Tibial nerve (tissue), 4 donors: ENCODE measurements around the gene PPY. TPM values are rescaled to one million over a fixed set of nuclear protein-coding genes. Genes with fewer than 3 reads are reported as not detected.

Experiments
- DNase-seq, 2 donors: peaks; one replicate each; pipeline ENCODE4 v3.0.0-alpha.2; 2019; ENCODE audit warnings: low spot score in 2 of 2
- H3K27ac ChIP-seq, 4 donors: fragments of 200-600 bp; sonication (generic) in 3 of 4; one replicate each; pipeline ENCODE4 v1.5.1; 2017 to 2019; ENCODE audit warnings: mild to moderate bottlenecking in 1 of 4
- H3K27me3 ChIP-seq, 2 donors: fragments of 200-600 bp; sonication (generic) in 1 of 2; one replicate each; pipeline versions ENCODE4 v1.5.1 to v1.6.0; 2017 to 2019
- H3K36me3 ChIP-seq, 3 donors: fragments of 200-600 bp; sonication (generic); one replicate each; pipeline ENCODE4 v1.5.1; 2018 to 2019
- H3K4me1 ChIP-seq, 4 donors: fragments of 200-600 bp; sonication (generic) in 3 of 4; one replicate each; pipeline ENCODE4 v1.5.1; 2017 to 2019
- H3K4me3 ChIP-seq, 4 donors: fragments of 200-600 bp; sonication (generic) in 3 of 4; one replicate each; pipeline ENCODE4 v1.5.1; 2017 to 2019; ENCODE audit warnings: mild to moderate bottlenecking in 1 of 4, moderate library complexity in 1 of 4
- H3K9me3 ChIP-seq, 4 donors: fragments of 200-600 bp; sonication (generic) in 3 of 4; one replicate each; pipeline ENCODE4 v1.5.1; 2017 to 2019
- EP300 ChIP-seq, 2 donors: sonication (generic); formaldehyde crosslinking; IDR thresholded peaks; one replicate each; pipeline ENCODE4 v1.6.1; 2017; ENCODE audit warnings: antibody characterized with exemption in 2 of 2, mild to moderate bottlenecking in 1 of 2
- POLR2A ChIP-seq, 2 donors: fragments of 450-650 bp; IDR thresholded peaks; one replicate each; pipeline ENCODE4 v1.6.1; 2017; ENCODE audit warnings: antibody characterized with exemption in 2 of 2, mild to moderate bottlenecking in 2 of 2, moderate library complexity in 2 of 2
- WGBS, 2 donors: methylation state at CpG; one replicate each; pipeline ENCODE4 v1.1.5; 2018; 5-methylcytosine and 5-hydroxymethylcytosine counted together
- total RNA-seq, 4 donors: library from RNA; depleted of rRNA; stranded (reverse); fragments of >200 nt; gene quantifications; one replicate each; pipeline ENCODE4 v1.1.0, GENCODE V29; 2016
- TF ChIP-seq, protein P1 (sequence below), 5 experiments: fragments of 200-600 bp in 3 of 5; fragments of 450-650 bp in 2 of 5; sonication (generic) in 3 of 5; IDR thresholded peaks; one replicate each; pipeline ENCODE4 v1.5.1; 2016 to 2019; ENCODE audit warnings: antibody characterized with exemption in 5 of 5, mild to moderate bottlenecking in 3 of 5, moderate library complexity in 2 of 5

The PPY gene, protein sequence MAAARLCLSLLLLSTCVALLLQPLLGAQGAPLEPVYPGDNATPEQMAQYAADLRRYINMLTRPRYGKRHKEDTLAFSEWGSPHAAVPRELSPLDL
- not detected for total RNA-seq

DNA sequence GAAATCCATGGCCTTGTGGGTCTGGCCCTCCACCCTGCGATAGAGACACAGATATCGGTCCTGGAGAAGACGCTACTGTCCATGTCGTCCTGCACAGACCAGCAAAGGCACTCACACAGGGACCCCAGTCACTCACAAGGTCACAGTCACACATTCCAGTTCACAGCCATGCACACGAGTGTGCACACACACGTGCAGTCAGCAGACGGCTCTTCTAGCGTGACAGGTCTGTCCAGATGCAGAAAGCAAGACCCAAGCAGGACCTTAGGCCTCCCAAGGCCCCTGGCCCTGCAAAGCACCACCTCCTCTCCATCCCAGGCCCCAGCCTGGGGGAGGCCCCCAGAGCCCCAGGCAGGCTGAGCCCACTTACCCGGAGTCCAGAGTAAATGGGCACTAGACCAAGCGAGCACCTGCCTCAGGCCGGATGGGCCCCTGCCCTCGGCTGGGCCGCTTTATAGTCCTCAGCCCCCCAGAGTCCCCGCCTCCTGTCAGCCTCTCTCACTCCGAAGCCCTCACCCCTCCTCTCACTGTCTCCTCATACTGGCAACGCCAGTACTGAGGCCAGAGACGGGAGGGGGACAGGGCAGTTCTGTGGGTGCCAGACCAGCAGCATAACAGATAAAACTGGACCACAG lies at the start of gene PPY:
Gene PPY (minus strand): TSS at position 426 of the 635 bp plus-strand sequence. CDS start 822 bp downstream, outside the sequence.
- no peak for DNase-seq
- Histone ChIP-seq H3K4me1 (peaks cover 0 to 8% (median 3%) of the 10 kb centered on the region in 4 donors), H3K9me3 (no peaks in the 10 kb centered on the region), H3K27me3 (peaks cover 0 to 31% of the 10 kb centered on the region in 2 donors), H3K27ac (no peak within 1 kb of the TSS), H3K4me3 (no peak within 1 kb of the TSS), H3K36me3 (no peaks in the 10 kb centered on the region)
- WGBS, 2 donors = 78 to 82% methylated on average over 17 of the region's 17 CpGs
- no peak for TF ChIP-seq EP300 (IDR thresholded peaks at IDR 0.05)
- no peak for TF ChIP-seq POLR2A (IDR thresholded peaks at IDR 0.05)
- TF ChIP-seq, protein P1, sequence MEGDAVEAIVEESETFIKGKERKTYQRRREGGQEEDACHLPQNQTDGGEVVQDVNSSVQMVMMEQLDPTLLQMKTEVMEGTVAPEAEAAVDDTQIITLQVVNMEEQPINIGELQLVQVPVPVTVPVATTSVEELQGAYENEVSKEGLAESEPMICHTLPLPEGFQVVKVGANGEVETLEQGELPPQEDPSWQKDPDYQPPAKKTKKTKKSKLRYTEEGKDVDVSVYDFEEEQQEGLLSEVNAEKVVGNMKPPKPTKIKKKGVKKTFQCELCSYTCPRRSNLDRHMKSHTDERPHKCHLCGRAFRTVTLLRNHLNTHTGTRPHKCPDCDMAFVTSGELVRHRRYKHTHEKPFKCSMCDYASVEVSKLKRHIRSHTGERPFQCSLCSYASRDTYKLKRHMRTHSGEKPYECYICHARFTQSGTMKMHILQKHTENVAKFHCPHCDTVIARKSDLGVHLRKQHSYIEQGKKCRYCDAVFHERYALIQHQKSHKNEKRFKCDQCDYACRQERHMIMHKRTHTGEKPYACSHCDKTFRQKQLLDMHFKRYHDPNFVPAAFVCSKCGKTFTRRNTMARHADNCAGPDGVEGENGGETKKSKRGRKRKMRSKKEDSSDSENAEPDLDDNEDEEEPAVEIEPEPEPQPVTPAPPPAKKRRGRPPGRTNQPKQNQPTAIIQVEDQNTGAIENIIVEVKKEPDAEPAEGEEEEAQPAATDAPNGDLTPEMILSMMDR (IDR thresholded peaks at IDR 0.05) = no peak

DNA sequence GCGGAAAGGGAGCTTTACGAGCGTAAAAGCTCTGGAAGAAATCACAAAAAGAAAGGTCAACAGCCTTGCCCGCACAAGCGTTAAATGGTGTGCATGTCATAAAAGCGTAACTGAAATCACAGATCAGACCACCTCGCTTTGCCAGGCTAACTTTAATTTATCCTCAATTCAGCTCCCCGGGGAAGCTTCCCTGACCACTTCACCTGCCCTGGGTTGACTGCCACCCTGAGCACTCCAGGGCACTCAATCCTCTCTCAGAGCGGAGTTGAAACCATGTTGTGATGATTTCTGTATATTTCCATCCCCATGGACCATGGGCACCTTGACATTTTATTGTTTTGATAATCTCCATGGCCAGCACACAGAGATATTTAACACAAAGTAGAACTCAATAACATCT lies 46.0 kb upstream of the PPY start:
- Histone ChIP-seq H3K4me3 (no peak overlapping the region), H3K27ac (no peak overlapping the region), H3K36me3 (no peaks in the 10 kb centered on the region), H3K4me1 (peaks cover 0 to 11% (median 5%) of the 10 kb centered on the region in 4 donors), H3K27me3 (peaks cover 0 to 67% of the 10 kb centered on the region in 2 donors), H3K9me3 (no peaks in the 10 kb centered on the region)
- no peak for DNase-seq
- TF ChIP-seq POLR2A (IDR thresholded peaks at IDR 0.05) (no peak), EP300 (IDR thresholded peaks at IDR 0.05) (no peak)
- TF ChIP-seq, protein P1 (IDR thresholded peaks at IDR 0.05) = no peak
- WGBS, 2 donors = 45 to 49% methylated on average over 9 of the region's 9 CpGs

GRCh38 chr17:43987131-43988021 lies 45.1 kb upstream of the PPY start:
- peaks cover 0 to 13% (median 5%) of the 10 kb centered on the region in 4 donors for H3K4me1 ChIP-seq
- H3K4me3 ChIP-seq = no peak overlapping the region
- peaks cover 0 to 76% of the 10 kb centered on the region in 2 donors for H3K27me3 ChIP-seq
- TF ChIP-seq EP300 (IDR thresholded peaks at IDR 0.05) (no peak), POLR2A (IDR thresholded peaks at IDR 0.05) (no peak)
- TF ChIP-seq, protein P1 (IDR thresholded peaks at IDR 0.05) = no peak
- H3K27ac ChIP-seq = no peak overlapping the region
- WGBS, 2 donors = 54 to 59% methylated on average over 12 of the region's 12 CpGs
- DNase-seq = no peak
- H3K9me3 ChIP-seq = no peaks in the 10 kb centered on the region
- no peaks in the 10 kb centered on the region for H3K36me3 ChIP-seq

- no peak for DNase-seq
- Histone ChIP-seq H3K4me1 (peaks cover 0 to 13% (median 5%) of the 10 kb centered on the region in 4 donors), H3K36me3 (no peaks in the 10 kb centered on the region), H3K27ac (no peak overlapping the region), H3K27me3 (peaks cover 0 to 81% of the 10 kb centered on the region in 2 donors), H3K9me3 (no peaks in the 10 kb centered on the region), H3K4me3 (no peak overlapping the region)
- 79 to 87% methylated on average over 7 of the region's 7 CpGs for WGBS, 2 donors
- TF ChIP-seq, protein P1 (IDR thresholded peaks at IDR 0.05) = no peak
- TF ChIP-seq POLR2A (IDR thresholded peaks at IDR 0.05) (no peak), EP300 (IDR thresholded peaks at IDR 0.05) (no peak)
Measured at GRCh38 chr17:43986225-43986981, 44.1 kb upstream of the PPY start.
